GM12801 (cell line): ENCODE results near the gene UTF1.

ENCODE experiments used
- CTCF ChIP-seq: IDR thresholded peaks from one replicate; pipeline ENCODE4 v1.5.1; 2011; ENCODE audit warnings: control low read depth; ENCODE audit not compliant: insufficient read length; ENCODE audit errors: extremely low read depth

Gene UTF1, protein sequence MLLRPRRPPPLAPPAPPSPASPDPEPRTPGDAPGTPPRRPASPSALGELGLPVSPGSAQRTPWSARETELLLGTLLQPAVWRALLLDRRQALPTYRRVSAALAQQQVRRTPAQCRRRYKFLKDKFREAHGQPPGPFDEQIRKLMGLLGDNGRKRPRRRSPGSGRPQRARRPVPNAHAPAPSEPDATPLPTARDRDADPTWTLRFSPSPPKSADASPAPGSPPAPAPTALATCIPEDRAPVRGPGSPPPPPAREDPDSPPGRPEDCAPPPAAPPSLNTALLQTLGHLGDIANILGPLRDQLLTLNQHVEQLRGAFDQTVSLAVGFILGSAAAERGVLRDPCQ

GRCh38 chr10:133230044-133230361 is at the start of gene UTF1:
TSS of gene UTF1 (plus strand) at chr10:133230217. CDS start at chr10:133230289, 72 bp downstream.
- TF ChIP-seq CTCF, result no peak

- no peak for TF ChIP-seq CTCF
Measured at GRCh38 chr10:133180965-133181639, 48.9 kb upstream of the UTF1 start.

- TF ChIP-seq CTCF, result no peak
Measured at GRCh38 chr10:133182190-133182589, 47.8 kb upstream of the UTF1 start.

DNA sequence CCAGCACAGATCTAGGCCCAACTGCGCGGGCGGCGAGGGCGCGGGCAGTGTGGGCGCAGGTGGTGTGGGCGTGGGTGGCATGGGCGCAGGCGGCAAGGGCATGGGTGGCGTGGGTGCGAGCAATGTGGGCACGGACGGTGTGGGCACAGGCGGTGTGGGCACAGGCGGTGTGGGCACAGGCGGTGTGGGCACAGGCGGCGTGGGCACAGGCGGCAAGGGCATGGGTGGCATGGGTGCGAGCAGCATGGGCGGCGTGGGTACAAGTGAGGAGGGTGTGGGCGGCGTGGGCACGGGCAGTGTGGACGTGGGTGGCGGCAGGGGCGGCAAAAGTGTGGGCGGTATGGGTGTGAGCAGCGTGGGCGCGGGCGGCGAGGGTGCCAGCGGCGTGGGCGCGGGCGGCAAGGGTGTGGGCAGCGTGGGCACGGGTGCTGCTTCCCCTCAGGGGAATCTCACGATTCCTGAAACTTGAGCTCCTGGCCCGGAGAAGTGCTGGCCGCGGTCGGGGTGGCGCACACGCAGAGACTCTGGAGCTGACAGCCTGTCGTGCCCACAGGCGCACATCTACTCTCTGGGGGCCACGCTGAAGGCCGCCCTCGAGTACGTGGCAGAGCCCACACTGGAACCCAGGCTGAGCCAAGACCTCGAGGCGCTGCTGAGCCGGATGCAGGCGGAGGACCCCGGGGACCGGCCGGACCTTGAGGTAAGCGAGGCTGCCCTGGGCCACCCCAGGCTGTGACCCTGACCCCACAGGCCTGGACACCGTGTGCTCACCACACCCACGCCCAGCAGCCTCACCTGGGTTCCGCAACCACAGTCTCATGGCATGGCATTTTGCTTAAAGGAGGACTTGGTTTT is 47.0 kb upstream of the UTF1 start:
- TF ChIP-seq CTCF, result no peak

GRCh38 chr10:133183646-133184378 is 46.2 kb upstream of the UTF1 start:
- no peak for TF ChIP-seq CTCF

GRCh38 chr10:133184591-133185244 is 45.3 kb upstream of the UTF1 start:
- no peak for TF ChIP-seq CTCF
